SJCRH30 (cell line): ENCODE data around the gene GLI1. TPM values are rescaled to one million over a fixed set of nuclear protein-coding genes. Genes with fewer than 3 reads are reported as not detected.
"Not testable (repeated sequence)": the region's sequence is repeated elsewhere in the genome, so short reads cannot be mapped to it uniquely, and the experiment has no call there.

Experiments used
- DNase-seq, 2 experiments: peaks; one replicate each; pipeline ENCODE4 v3.0.0-alpha.2; 2015 to 2020
- H3K27ac ChIP-seq: fragments of 250-450 bp; sonication (Bioruptor Pico); 2 replicates; pipeline ENCODE4 v1.5.1; 2020; ENCODE audit warnings: mild to moderate bottlenecking, moderate library complexity
- H3K27me3 ChIP-seq: fragments of 250-450 bp; sonication (Bioruptor Pico); 2 replicates; pipeline ENCODE4 v1.5.1; 2020; ENCODE audit warnings: mild to moderate bottlenecking, moderate library complexity
- H3K36me3 ChIP-seq: fragments of 250-450 bp; sonication (Bioruptor Pico); 2 replicates; pipeline ENCODE4 v1.5.1; 2020; ENCODE audit warnings: mild to moderate bottlenecking, moderate library complexity
- H3K4me1 ChIP-seq: fragments of 250-450 bp; sonication (Bioruptor Pico); 2 replicates; pipeline ENCODE4 v1.5.1; 2020; ENCODE audit warnings: mild to moderate bottlenecking, moderate library complexity
- H3K4me3 ChIP-seq: fragments of 250-450 bp; sonication (Bioruptor Pico); 2 replicates; pipeline ENCODE4 v1.5.1; 2020; ENCODE audit warnings: mild to moderate bottlenecking, moderate library complexity
- H3K9me3 ChIP-seq: fragments of 250-450 bp; sonication (Bioruptor Pico); replicated peaks from 2 replicates; pipeline ENCODE4 v1.5.1; 2020; ENCODE audit warnings: mild to moderate bottlenecking, moderate library complexity
- total RNA-seq: library from RNA; depleted of rRNA; stranded (reverse); fragments of >200 nt; shearing (Covaris generic); gene quantifications from 2 replicates; pipeline ENCODE4 v1.2.3, GENCODE V29; 2014

The GLI1 gene
- total RNA-seq, 1 experiment from 2014 or later: 174 TPM

DNA sequence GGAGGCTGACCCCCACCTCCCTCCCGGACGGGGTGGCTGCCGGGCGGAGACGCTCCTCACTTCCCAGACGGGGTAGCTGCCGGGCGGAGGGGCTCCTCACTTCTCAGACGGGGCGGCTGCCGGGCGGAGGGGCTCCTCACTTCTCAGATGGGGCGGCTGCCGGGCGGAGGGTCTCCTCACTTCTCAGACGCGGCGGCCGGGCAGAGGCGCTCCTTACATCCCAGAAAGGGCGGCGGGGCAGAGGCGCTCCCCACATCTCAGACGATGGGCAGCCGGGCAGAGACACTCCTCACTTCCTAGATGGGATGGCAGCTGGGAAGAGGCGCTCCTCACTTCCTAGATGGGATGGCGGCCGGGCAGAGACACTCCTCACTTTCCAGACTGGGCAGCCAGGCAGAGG lies 48.2 kb downstream of the GLI1 start:
- not testable (repeated sequence) for H3K4me1 ChIP-seq, H3K4me3 ChIP-seq, DNase-seq, H3K27ac ChIP-seq, H3K27me3 ChIP-seq, H3K9me3 ChIP-seq
- peaks cover 82% of the 10 kb centered on the region for H3K36me3 ChIP-seq

DNA sequence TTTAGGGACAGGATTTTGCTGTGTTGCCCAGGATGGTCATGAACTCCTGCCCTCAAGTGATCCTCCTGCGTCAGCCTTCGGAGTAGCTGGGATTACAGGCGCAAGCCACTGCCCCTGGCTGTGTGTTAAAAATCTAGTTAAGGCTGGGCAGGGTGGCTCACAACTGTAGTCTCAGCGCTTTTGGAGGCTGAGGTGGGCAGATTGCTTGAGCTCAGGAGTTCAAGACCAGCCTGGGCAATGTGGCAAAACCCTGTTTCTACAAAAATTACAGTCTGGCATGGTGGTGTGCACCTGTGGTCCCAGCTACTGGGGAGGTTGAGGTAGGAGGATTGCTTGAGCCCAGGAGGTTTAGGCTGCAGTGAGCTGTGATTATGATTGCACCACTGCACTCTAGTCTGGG lies 51.6 kb downstream of the GLI1 start:
- H3K27ac ChIP-seq: no peak overlapping the region
- H3K36me3 ChIP-seq: peaks cover 82% of the 10 kb centered on the region
- no peaks in the 10 kb centered on the region for H3K4me1 ChIP-seq
- no peak overlapping the region for H3K4me3 ChIP-seq
- DNase-seq: no peak
- H3K27me3 ChIP-seq: no peaks in the 10 kb centered on the region
- H3K9me3 ChIP-seq: peaks cover 4% of the 10 kb centered on the region

DNA sequence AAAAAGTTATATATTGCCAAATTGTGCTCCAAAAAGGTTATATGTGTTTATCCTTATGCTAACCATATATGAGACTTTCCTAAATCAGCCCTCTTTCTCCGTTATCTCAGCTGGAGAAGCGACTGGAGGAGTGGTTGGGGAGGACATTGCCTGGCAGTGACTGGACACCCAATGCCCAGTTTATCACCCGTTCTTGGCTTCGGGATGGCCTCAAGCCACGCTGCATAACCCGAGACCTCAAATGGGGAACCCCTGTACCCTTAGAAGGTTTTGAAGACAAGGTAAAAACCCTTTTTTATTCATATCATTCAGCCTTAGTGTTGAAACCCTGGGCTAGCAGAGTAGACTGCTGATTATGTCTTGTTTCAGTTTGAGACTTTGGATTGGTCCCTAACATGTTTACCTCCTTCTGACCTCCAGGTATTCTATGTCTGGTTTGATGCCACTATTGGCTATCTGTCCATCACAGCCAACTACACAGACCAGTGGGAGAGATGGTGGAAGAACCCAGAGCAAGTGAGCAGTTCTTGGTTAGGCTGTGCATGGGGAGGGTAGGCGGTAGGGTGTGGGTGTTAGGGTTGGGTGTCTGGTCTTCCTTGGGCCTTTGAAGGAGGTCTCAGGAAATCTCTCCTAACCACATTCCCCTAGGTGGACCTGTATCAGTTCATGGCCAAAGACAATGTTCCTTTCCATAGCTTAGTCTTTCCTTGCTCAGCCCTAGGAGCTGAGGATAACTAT lies 52.2 kb downstream of the GLI1 start:
- H3K36me3 ChIP-seq: peaks cover 82% of the 10 kb centered on the region
- H3K27ac ChIP-seq: no peak overlapping the region
- no peak for DNase-seq
- no peaks in the 10 kb centered on the region for H3K4me1 ChIP-seq
- no peaks in the 10 kb centered on the region for H3K9me3 ChIP-seq
- no peaks in the 10 kb centered on the region for H3K27me3 ChIP-seq
- no peak overlapping the region for H3K4me3 ChIP-seq

- DNase-seq: no peak
- Histone ChIP-seq H3K4me3 (no peak overlapping the region), H3K36me3 (peaks cover 91% of the 10 kb centered on the region), H3K4me1 (no peaks in the 10 kb centered on the region), H3K27ac (no peak overlapping the region), H3K27me3 (no peaks in the 10 kb centered on the region), H3K9me3 (no peaks in the 10 kb centered on the region)
Observed at GRCh38 chr12:57512665-57513064, 53.1 kb downstream of the GLI1 start.

DNA sequence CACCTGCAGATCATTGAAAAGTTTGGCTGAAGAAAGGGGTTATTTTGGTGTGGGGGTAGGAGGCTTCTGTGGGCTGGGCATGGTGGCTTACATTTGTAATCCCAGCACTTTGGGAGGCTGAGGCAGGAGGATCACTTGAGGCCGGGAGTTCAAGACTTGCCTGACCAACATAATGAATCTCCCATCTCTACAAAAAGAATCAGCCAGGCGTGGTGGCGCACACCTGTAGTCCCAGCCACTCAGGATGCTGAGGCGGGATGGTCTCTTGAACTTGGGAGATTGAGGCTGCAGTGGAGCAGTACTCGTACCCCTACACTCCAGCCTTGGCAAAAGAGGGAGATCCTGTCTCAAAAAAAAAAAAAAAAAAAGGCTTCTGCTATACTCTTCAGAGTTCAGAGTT lies 53.7 kb downstream of the GLI1 start:
- Histone ChIP-seq H3K9me3 (no peaks in the 10 kb centered on the region), H3K27ac (no peak overlapping the region), H3K36me3 (peaks cover 96% of the 10 kb centered on the region), H3K27me3 (no peaks in the 10 kb centered on the region), H3K4me1 (peaks cover 2% of the 10 kb centered on the region; the same call in 1 of the 2 replicates), H3K4me3 (no peak overlapping the region)
- no peak for DNase-seq

GRCh38 chr12:57513677-57514076 lies 54.1 kb downstream of the GLI1 start:
- not testable (repeated sequence) for DNase-seq, H3K9me3 ChIP-seq, H3K27ac ChIP-seq, H3K4me3 ChIP-seq, H3K27me3 ChIP-seq, H3K4me1 ChIP-seq
- peaks cover 98% of the 10 kb centered on the region for H3K36me3 ChIP-seq

DNA sequence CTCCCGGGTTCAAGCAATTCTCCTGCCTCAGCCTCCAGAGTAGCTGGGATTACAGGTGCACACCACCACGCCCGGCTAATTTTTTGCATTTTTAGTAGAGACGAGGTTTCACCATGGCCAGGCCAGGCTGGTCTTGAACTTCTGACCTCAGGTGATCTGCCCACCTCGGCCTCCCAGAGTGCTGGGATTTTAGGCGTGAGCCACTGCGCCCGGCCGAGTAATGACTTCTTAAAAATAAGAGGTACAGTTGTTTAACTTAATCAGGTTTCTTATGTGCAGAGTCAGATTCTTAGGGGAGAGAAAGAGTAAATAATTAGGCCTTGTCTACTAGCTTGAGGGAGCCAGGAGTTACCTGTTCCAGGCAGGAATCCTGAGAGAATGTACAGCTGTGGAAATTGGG lies 54.7 kb downstream of the GLI1 start:
- H3K27me3 ChIP-seq, H3K9me3 ChIP-seq, DNase-seq, H3K27ac ChIP-seq, H3K4me3 ChIP-seq: not testable (repeated sequence)
- Histone ChIP-seq H3K4me1 (peaks cover 10% of the 10 kb centered on the region; the same call in 1 of the 2 replicates), H3K36me3 (peaks cover 98% of the 10 kb centered on the region)

GRCh38 chr12:57514720-57515407 lies 55.3 kb downstream of the GLI1 start:
- H3K9me3 ChIP-seq: no peaks in the 10 kb centered on the region
- H3K27ac ChIP-seq: no peak overlapping the region
- H3K36me3 ChIP-seq: peaks cover 94% of the 10 kb centered on the region
- no peaks in the 10 kb centered on the region for H3K27me3 ChIP-seq
- no peak overlapping the region for H3K4me3 ChIP-seq
- peaks cover 12% of the 10 kb centered on the region; the same call in 1 of the 2 replicates for H3K4me1 ChIP-seq
- DNase-seq: no peak

DNA sequence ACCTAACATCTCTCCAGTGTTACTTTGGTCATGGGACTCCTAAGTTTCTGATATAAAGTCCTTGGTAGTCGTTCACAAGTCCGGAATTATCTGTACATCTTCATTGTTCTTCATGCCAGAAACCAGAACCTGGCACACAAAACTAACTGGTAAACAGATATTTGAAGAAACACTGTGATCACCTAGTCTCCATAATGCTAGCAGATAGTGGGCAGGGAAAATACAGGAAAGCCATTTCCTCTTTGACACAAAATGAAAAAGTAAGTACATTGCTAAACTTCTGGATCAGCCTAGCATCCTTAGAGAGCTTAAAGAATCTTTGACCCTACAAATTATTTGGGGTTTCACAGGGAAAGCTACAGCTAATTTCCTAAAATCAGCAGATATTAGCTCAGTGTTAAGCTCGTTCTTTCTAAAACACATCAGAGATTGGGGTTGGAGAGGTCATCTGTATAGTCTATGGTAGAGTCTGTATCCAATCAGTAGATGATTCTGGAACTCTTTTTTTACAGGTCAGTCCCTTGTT lies 55.9 kb downstream of the GLI1 start:
- Histone ChIP-seq H3K4me3 (no peak overlapping the region), H3K9me3 (no peaks in the 10 kb centered on the region), H3K27me3 (no peaks in the 10 kb centered on the region), H3K4me1 (peaks cover 12% of the 10 kb centered on the region; the same call in 1 of the 2 replicates), H3K36me3 (peaks cover 89% of the 10 kb centered on the region), H3K27ac (no peak overlapping the region)
- DNase-seq: no peak

DNA sequence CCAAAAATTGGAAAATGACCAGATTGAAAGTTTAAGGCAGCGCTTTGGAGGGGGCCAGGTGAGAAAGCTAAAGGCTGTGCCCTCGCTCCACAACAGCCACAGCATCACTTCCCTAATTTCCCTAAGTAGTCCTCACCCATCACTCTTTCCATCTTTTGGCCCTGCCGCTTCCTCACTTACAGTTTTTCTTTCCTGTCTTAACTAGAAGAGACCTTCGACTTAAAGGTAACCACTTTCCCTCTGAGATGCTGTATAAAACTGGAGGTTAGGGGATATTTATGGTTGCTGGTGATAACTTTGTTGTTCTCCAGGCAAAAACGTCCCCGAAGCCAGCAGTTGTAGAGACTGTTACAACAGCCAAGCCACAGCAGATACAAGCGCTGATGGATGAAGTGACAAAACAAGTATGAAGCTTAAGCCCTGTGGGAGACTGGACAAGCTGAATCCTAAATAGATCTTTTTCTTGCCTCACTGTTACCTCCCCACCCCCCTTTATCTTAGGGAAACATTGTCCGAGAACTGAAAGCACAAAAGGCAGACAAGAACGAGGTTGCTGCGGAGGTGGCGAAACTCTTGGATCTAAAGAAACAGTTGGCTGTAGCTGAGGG lies 56.5 kb downstream of the GLI1 start:
- Histone ChIP-seq H3K27ac (no peak overlapping the region), H3K36me3 (peaks cover 84% of the 10 kb centered on the region)
- no peak for DNase-seq

DNA sequence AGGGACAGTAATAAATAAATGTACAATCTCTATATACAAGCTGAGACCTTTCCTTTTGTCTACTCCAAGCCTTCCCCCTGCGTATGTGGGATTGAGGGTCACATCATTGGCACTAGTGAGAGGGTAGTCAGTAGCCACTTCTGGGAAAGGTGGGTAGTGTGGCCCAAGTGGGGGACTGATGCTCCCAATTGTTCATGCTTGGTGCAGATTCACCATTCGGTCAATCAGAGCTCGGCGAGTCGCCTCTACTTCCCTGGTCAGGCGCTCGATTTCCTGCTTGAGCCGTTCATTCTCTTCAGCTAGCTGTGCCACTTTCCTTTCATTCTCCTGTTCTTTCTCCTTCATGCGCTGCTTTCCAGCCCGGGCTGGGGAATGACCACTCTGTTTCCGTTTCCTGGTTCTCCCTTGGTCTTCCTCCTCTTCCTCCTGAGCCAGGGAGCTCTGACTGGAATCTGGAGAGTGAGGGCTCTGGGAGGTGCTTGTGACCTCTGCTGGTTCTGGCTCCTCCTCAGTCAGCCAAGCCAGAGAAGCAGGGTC lies 57.1 kb downstream of the GLI1 start:
- H3K9me3 ChIP-seq: no peaks in the 10 kb centered on the region
- H3K4me1 ChIP-seq: peaks cover 20% of the 10 kb centered on the region
- H3K4me3 ChIP-seq: no peak overlapping the region
- DNase-seq: no peak
- no peaks in the 10 kb centered on the region for H3K27me3 ChIP-seq
- H3K27ac ChIP-seq: no peak overlapping the region
- H3K36me3 ChIP-seq: peaks cover 77% of the 10 kb centered on the region

More for the DNA sequence above, 56.5 kb downstream of the GLI1 start:
- Histone ChIP-seq H3K27me3 (no peaks in the 10 kb centered on the region), H3K9me3 (no peaks in the 10 kb centered on the region), H3K4me1 (peaks cover 14% of the 10 kb centered on the region), H3K4me3 (no peak overlapping the region)

DNA sequence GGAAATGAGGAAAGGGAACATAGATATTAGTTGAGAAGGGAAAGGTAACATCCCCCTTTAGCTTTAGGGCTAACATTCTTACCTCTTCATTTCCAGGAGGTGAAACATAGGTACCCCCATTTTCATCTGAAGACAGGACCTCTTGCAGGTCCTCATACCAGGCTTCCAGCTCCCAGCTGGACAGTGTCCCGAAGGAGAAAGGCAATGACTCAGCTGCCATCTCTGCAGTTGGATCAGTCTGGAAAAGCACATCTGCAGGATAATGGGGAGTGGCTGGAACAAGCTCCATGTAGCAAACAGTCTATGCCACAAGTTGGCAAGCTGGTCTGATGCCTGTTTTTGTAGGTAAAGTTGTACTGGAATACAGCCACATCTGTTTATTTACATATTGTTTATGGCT lies 57.6 kb downstream of the GLI1 start:
- Histone ChIP-seq H3K4me3 (no peak overlapping the region), H3K36me3 (peaks cover 72% of the 10 kb centered on the region), H3K27me3 (no peaks in the 10 kb centered on the region), H3K4me1 (peaks cover 25% of the 10 kb centered on the region), H3K9me3 (no peaks in the 10 kb centered on the region), H3K27ac (no peak overlapping the region)
- DNase-seq: peak in 1 of 2 experiments; percentile 58

- not testable (repeated sequence) for DNase-seq, H3K4me3 ChIP-seq, H3K27ac ChIP-seq, H3K27me3 ChIP-seq, H3K9me3 ChIP-seq
- Histone ChIP-seq H3K4me1 (peaks cover 25% of the 10 kb centered on the region), H3K36me3 (peaks cover 67% of the 10 kb centered on the region)
Observed at GRCh38 chr12:57517718-57518117, 58.1 kb downstream of the GLI1 start.

DNA sequence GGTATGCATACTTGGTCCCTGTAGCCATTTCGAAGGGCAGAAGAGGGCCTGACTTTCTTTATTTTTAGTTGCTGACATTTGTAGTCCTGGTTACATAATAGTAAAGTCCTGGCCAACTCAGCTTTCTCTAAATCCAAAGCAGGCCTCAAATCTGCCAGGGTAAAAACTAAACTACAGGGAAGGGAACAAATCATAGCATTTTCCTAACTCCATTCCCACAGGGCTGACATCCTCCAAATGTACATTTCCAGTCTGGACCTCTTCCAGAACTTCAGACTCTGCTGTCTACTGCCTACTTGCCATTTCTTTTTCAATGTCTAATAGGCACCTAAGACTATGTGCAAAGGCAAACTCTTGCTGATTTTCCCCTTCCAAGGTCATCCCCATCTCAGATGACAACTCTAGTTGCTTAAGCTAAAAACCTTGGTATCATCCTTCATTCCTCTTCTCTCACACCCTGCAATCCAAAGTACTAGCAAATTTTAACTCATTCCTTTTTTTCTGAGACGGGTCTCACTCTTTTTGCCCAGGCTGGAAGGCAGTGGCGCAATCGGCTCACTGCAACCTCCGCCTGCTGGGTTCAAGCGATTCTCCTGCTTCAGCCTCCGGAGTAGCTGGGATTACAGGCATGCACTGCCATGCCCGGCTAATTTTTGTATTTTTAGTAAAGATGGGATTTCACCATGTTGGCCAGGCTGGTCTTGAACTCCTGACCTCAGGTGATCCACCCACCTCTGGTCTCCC lies 58.8 kb downstream of the GLI1 start:
- H3K27ac ChIP-seq: no peak overlapping the region
- H3K27me3 ChIP-seq: no peaks in the 10 kb centered on the region
- peaks cover 26% of the 10 kb centered on the region for H3K4me1 ChIP-seq
- peaks cover 60% of the 10 kb centered on the region for H3K36me3 ChIP-seq
- H3K4me3 ChIP-seq: no peak overlapping the region
- no peak for DNase-seq
- H3K9me3 ChIP-seq: no peaks in the 10 kb centered on the region
